Measurements from ENCODE around the gene KCNB1. TPM values are rescaled to one million over a fixed set of nuclear protein-coding genes. Genes with fewer than 3 reads are reported as not detected.

KCNB1 gene
- polyA plus RNA-seq, 12 donors, result 4.3 to 13.6 (median 9.8) TPM; not detected in 1

DNA sequence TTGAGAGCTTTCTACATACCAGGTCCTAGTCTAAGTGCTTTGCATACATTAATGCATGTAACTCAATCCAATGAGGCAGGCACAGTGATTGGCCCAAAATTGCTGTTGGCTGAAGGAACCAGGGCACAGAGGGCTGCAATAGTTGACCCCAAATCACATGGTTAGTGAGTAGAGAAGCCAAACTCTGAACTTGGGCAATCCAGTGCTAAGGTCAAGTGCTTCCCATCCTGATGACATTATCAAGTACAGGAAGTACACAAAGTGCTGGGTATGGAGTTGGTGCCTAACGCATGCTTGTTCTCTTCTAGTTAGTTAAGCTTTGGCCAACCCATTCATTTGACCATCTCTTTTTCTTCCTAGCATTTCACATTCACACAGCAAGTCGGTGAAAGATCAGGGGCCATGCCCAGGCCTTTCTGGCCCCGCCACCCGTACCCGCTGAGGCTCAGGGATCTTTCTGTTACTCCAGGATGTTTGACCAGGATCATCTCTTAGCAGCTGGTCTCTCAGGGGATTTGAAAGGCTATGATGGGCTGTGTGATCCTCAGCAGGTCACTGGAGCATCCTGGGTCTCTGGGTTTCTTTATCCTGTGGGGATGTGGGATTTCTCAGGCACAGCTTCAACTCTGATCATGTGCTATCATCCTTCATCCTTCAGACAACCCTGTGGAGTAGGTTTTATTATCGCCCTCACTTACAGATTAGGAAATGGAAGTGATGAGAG, 7.0 kb downstream of the KCNB1 start:
- DNase-seq, result no peak

DNA sequence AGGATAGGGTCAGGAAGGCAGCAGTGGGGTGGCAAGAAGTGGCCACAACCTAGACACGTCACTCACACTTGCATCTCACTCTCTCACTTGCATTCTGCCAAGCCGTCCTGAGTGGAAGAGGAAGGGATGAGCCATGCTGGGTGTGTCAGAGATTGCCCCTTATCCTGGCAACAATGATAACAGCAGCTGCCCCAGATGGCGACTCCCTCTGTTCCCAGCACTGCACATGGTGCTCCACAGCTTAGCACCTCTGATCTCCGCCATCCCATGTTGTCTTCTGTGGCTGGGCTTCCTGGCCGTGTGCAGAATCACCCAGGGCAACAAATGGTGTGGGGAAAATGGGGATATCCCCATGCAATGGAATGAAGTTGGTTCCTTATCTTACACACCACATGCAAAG, 11.1 kb downstream of the KCNB1 start:
- DNase-seq, result no peak

DNA sequence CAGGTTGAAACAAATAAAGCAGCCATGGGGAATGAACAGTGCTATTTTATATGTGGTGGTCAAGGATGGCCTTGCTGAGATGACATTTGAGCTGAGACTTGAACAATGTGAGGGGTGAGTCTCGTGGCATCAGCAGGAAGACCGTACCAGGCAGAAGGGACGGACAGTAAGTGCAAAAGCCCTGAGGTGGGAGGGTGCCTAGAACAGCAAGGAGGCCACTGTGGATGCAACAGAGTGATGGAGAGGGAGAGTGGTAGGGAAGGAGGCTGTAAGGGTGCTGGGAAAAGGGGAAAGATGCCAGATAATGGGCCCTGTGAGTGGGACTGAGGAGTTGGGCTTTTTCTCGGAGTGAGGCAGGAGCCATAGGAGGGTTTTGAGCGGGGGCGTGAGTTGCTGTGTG, 11.5 kb downstream of the KCNB1 start:
- DNase-seq, result no peak

DNA sequence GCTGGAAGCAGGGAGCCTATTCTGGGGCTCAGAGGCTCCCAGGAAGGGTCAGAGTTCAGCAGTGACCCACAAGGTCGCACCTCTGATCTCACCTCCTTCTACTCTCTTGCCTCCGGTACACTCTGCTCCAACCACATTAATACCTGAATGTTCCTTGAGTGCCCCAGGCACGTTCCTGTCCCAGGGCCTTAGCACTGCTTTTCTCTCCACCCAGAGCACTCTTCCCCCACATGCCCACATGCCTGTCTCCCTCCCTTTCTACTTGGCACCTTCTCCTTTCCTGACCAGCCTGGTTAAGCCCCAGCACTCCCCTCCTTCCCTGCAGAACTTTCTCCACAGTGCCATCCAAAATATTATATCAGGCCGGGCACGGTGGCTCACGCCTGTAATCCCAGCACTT, 13.4 kb downstream of the KCNB1 start:
- DNase-seq, result no peak

DNA sequence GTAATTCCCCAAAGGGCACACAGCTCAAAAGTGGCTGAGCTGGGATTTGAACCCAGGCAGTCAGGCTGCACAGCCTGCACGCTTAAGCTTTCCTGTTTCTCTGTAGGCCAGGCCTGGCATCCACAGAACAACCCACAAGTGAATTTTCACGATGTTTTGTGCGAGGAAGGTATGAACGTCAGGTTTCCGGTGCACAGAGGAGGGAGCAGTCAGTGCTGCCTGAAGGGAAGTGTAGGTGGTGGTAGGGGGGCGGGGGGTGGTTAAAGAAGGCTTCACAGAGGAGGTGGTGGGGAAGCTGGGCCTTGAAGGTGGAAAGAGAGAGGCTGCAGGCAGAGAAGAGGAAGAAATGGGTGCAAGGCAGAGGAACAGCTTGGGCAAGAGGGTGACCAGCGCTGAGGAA, 14.1 kb downstream of the KCNB1 start:
- DNase-seq, result no peak

DNA sequence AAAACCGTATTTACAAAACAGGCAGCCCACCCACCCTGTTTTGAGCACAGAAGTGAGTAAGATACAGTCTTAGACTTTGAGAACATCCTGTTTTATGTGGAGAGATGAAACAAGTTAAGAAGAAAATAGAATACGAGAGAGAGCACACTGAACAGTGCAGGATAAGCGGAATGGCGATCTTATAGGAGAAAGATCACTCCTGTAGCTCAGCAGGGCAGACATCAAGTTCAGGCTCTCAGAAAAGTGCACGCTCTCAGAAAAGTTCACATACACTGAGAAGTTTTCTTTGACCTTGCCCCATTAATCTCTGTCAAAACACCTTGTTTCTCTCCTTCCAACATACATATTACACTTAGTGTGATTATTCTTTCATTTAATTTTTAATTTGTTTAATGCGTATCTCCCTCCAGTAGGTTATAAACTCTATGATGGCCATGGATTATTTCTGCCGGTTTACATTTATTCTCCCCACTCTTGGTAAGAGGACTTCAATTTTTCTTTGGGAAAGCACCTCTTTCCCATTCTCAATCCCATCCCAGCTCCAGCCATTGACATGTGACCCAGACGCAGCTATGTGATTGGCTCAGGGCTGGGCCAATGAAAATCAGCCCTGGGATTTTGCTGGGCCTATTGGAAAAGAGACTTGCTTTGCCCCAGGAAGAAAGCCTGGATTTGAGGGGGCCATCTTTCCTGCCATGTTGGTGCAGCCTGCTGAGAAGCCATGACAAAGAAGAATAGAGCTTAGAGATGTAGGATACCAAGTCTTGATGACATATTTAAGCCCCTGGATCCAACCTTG, 16.2 kb downstream of the KCNB1 start:
- DNase-seq, result no peak

DNA sequence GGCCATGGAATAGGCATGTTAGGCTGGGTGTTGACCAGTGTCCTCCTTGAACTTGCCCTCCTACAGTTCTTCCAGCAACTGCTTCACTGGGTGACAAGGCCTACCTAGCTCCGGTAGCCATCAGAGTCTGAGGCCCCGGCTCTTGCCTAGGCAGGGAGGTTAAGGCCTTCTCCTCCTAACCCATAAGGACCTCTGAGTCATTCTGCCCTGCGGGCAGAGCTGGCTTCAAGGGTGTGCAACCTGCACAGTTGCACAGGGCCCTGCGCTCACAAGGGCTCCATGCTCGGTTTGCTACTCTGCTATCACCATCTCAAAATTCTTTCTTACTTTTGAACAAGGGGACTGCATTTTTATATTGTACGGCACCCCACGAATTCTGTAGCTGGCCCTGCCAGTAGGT, 17.9 kb downstream of the KCNB1 start:
- no peak for DNase-seq

DNA sequence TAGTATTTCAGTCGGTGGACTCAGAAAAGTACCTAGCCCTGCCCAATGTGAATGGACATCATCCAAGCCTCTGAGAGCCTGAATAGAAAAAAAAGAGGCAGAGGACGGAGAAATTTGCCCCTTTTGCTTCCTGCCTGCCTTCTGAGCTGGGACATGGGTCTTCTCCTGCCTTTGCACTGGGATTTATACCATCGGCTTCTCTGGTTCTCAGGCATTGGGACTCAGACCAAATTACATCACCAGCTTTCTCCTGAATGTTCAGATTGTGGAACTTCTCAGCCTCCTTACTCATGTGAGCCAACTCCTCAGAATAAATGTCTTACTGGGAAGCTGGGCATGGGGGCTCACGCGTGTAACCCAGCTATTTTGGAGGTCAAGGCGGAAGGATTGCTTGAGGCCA, 19.8 kb downstream of the KCNB1 start:
- no peak for DNase-seq

DNA sequence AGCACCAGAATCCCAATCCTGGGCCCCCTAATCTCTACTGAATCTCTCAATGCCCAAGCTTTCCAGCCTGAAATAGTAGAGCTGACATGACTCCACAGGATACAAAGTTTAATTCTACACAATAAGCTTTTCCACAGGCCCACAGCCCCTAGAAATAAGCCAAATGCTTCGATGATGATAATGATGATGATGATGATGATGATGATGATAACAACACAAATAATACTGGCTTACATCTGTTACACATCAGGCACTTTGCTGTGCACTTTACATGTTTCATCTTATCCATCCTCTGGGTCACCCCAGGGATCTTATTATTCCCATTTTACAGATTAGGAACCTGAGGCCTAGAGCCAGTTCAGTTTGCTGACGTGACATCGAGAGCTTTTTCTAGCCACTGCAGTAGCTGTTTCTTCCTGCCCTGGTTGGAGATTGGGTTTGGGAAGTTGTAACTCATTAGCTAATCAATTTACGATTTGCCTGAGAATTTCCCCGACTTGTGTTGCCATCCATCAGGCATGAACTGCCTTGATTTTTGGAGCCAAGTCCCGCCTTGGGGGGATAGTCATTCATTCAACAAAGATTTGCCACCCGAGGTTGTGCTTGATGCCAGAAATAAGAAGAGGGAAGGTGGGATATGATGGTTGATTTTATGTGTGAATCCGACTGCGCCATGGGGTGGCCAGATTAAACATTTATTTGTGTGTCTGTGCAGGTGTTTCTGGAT, 20.4 kb downstream of the KCNB1 start:
- DNase-seq, result no peak

DNA sequence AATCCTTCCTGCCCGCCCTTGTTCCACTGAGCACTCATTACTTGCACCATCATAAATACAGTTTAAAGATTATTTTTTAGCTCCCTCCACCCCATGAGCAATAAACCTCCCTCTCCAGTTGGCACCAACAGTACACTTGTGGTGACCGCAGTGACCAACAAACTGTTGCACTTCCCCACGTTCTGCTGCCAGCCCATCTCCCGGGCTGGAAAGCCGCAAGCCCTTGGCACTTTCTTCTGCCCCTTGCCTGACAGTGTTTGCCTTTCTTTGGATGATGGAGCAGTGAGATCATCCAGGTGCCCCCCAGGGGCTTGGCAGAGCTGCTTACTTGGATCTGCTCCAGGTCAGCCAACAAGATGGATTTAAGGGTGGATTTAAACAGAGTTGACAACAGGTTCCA, 21.6 kb downstream of the KCNB1 start:
- no peak for DNase-seq

DNA sequence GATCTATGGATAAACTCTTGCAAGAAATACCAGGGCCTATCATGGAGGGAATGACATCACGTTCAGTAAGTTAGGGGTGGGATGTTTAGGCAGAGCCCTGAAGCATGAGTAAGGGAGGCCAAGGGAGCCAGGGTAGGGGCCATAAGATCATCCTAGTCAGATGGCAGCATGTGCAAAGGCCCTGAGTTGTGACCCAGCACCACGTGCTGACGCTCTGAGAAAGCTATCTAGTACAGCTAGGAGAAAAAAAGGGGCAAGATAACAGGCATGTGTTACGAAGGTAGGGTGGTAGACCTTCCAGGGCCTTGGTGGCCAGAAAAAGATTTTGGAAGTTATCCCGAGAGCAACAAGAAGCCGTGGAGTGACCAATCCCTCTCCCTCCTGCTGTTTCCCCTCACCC, 22.3 kb downstream of the KCNB1 start:
- no peak for DNase-seq

DNA sequence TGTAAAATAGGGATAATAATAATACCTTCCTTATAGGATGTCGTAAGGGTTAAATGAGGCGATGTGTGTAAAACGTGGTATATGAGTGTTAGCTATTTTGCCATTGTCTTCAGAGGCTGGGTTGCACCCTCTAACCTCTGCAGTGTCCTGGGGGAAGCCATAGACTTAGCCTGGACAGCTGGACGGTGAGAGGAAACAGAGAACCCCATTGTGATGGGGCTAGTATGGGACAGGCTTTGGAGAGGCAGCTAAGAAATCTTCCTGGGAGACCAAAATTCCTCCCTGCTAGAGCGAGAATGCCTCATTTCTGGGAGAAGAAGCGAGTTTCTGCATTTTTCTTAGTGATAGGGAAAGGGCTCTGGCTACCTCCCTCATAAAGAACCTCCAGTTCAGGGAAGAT, 22.8 kb downstream of the KCNB1 start:
- DNase-seq, result no peak

DNA sequence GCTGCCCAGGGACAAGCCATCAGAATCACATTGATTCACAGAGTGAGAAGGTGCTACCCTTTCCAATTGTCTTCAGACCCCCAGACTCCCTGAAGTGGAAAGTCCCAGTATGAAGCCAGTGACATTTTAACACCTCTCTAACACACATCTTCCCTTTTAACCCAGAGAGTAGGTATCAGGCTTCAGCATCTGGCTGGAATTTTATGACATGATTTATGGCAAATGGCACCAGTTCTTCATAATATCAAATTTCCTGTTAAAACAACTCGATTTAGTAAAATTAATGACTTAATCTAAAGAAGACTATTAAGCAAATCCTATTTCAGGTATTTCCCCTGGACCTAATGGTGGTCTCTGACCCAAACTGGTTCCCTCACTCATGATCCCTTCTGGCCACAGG, 25.0 kb downstream of the KCNB1 start:
- no peak for DNase-seq

DNA sequence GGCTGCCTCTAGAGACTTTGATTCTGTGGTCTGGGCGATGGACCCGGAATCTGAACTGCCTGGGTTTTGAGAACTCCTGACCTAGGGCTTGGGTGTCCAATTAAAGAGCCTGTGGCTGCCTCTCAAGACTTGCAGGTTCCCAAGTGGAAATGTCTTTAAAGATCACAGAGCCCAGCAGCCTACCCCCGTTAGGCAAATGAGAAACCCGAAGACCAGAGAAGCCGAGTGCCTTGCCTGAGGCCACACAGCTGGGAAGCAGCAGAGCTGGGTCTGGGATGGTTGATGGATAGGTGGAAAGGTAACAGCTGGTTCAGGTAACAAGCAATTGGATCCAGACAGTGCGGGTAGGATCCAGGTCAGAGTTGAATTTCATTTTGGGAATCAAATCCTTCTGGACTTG, 25.8 kb downstream of the KCNB1 start:
- no peak for DNase-seq

DNA sequence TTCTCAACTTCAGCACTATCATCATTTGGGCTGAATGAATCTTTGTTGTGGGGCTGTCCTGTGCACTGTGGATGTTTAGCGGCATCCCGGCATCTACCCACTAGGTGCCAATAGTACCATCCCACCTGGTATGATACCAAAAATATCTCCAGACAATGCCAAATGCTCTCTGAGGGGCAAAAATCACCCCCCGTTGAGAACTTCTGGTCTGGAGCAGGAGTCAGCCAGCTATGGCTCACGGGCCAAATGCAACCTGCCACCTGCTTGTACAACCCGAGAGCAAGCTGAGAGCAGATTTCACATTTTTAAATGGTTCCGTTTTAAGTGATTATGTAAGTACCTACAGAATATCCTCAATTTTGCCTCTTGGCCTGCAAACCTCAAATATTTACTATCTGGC, 26.8 kb downstream of the KCNB1 start:
- no peak for DNase-seq

DNA sequence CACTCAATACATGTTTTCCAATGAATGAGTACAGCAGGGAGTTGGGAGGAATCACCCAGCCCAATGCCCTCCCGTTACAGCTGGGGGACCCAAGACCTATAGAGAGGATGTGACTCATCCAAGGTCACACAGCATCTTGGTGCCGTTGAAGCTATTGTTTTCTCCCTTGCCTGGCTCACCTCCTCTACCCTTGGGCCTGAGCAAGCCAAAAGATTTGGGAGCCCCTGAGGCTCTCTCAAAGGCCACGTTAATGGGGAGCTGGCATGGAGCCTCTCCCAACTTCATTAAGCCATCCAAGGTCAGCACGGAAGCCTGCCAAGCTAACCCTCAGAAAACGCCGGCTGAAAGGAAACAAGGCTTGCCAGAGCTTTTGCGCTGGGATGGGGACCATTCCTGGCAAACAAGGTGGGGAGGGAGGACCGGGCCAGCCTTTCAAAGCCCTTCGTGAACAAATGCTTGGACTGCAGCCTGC, 30.4 kb downstream of the KCNB1 start:
- DNase-seq, result no peak

DNA sequence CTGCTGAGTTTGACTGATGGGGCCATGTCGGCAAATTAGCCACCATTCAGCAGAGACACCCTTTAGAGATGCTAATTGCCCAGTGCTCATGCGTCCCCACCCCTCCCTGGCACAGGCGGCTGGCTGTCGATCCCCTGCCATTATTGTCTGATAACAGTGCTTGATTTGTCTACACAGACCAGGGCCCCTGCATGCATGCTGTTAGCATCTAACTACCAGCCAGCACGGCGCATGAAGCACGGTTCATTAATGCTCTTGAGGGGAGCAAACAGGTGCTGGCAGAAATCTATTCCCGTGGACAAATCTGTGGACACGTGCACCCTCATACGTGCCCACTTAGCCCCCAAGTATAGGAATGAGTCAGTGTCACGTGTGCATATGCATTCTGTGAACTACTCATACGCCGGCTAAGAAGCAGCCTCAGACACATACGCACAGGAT, 32.2 kb downstream of the KCNB1 start:
- no peak for DNase-seq

DNA sequence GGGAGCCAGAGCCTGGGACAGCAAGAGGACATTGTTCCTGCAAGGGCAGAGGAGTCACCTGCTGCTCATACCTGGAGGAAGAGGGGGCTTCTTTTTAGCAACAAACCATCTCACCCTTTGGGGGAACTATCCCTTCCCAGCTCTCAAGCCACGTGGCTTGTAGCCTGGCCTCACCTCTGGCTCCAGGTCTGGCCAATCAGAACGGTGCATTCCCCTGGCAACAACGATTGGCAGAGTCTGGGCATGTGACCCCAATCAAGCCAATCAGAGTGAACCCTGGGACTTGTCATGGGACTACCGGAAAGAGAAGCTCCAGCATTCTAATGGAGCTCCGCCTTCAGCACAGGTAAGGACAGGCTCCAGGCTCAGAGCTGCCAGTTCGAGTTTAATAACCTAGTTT, 33.6 kb downstream of the KCNB1 start:
- DNase-seq, result no peak

DNA sequence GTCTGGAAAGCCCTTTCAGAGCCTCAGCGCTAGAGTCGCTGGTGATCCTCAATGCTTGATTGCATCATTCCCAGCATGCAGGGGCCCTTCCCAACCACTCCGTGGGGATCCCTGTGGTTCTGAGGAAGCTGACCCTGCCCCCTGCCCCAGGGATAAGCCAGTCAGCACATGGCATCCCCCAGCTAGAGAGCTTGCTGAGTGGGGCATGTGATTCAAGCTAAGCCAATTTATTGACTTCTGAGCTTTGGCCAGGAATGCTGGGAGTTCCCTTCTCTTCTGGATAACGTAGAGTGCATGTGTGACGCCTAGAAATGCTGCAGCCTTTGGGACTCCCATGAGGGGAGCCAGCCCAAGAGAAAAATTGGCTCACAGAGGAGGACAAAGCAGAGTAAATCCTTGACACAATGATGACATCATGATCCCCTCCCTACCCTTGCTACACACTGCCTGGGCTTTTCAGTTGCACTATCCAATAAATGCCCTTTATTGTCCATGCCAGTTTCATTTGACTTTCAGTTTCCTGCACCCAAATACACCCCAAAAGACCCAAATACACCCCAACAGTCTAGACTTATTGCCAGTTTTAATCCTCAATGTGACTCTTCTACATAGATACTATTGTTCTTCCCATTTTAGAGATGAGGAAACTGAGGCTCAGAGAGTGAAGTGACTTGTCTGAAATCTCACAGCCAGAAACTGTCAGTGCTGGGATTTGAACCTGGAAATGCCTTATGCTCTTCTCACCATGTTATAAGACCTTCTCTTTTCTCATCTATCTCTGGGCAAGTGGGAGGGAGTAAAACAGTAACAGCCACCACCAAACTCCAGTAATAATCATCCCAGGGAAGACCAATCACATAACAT, 34.3 kb downstream of the KCNB1 start:
- DNase-seq, result peak; percentile 28

DNA sequence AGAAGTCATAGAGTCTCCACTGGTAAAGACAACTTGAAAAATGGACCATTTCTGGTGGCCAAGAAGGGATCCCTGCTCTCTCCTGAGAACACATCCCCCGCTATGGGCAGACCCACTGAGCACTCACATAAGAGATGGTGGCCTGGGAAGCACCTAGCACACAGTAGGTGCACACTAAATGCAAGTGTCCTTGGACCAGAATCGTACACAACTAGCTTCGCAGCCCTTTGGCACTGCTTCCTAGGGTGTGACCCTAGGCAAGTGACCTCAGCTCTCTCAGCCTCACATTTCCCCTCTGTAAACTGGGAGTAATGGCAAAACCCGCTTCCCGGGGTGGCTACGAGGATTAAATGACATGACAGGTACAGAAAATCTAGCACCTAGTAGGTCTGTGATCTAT, 35.1 kb downstream of the KCNB1 start:
- no peak for DNase-seq

DNA sequence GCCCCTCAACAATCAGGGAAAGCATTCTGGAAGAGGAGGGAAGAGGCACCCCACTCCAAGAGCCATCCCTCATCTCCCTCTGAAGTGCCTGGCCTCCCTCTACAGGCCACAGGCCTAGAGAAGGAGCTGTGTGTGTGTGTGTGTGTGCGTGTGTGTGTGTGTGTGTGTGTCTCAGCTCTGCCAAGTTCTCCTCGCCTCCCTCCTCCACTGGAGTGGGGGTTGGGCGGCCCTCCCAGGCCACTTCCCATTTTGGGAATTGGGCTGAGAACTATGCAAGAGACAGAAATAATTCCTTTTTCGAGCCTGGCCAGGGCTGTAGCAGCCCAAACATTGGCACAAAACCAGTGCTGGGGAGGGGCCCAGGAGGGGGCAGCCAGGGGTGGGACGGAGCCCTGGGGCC, 35.7 kb downstream of the KCNB1 start:
- peak; percentile 80 for DNase-seq

DNA sequence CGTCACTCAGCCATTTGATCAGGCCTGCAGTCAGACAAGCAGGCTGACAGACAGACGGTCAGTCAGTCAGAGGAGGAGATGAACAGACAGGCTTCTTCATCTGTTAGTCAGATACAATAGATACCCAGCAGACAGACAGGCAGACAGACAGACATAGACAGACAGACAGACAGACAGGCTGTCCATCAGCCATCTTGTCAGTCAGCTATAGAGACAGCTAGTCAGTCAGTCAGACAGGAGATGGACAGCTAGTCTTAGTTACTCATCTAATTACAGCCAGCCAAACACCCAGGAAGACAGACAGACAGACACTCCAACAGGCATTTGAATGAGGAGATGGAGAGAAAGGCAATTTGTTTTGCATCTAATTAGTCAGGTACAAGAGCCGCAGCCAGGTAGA, 36.4 kb downstream of the KCNB1 start:
- no peak for DNase-seq
